Measurements from ENCODE around the gene ALKBH1. TPM values are rescaled to one million over a fixed set of nuclear protein-coding genes. Genes with fewer than 3 reads are reported as not detected.

ALKBH1 gene
- total and polyA plus RNA-seq, 2 donors (not counting 3 experiments of a cell fraction or from before 2014, with no cell fraction given), result 10.2 to 14.8 TPM

GRCh38 chr14:77674931-77675330, 32.9 kb downstream of the ALKBH1 start:
- no peak for FAIRE-seq
- POLR2A ChIA-PET, result no interaction called here
- no peak for DNase-seq (ENCODE audit: low read depth, low spot score)
- Histone ChIP-seq H2AFZ (ENCODE audit: low read depth, low read length) (no peak overlapping the region), H3K4me3 (replicated peaks in 1 of 3; ENCODE audit: insufficient read depth in 1 of 3, low read depth in 1 of 3, low read length in 3 of 3) (no peak overlapping the region), H3K9me1 (replicated peaks; ENCODE audit: control insufficient read depth, extremely low read depth, insufficient read depth, low read length) (no peaks in the 10 kb centered on the region), H3K79me2 (ENCODE audit: control insufficient read depth, insufficient read depth, low read length) (no peaks in the 10 kb centered on the region), H3K9ac (replicated peaks; ENCODE audit: extremely low read depth, insufficient read depth, low read length) (no peak overlapping the region), H3K27me3 (ENCODE audit: control insufficient read depth in 2 of 2, insufficient read depth in 2 of 2, low read length in 2 of 2) (no peaks in the 10 kb centered on the region), H4K20me1 (replicated peaks; ENCODE audit: control insufficient read depth, extremely low read depth, insufficient read depth, low read length) (no peaks in the 10 kb centered on the region), H3K4me1 (ENCODE audit: control insufficient read depth, extremely low read depth, insufficient read depth, low read length) (no peaks in the 10 kb centered on the region), H3K36me3 (ENCODE audit: control insufficient read depth in 2 of 2, extremely low read depth in 1 of 2, insufficient read depth in 2 of 2, low read length in 2 of 2) (peaks cover 11% of the 10 kb centered on the region in 2 experiments), H3K27ac (ENCODE audit: insufficient read depth, low read depth, low read length) (no peak overlapping the region), H3K4me2 (ENCODE audit: insufficient read depth, low read length) (no peak overlapping the region), H3K9me3 (replicated peaks; ENCODE audit: control insufficient read depth, insufficient read depth, low read length) (no peaks in the 10 kb centered on the region)
- dilution Hi-C loops (cut with MboI; ENCODE audit: extremely low pct_ligation_motif_present, low sequenced_read_pairs), result no loop called here
- TF ChIP-seq, protein P1, sequence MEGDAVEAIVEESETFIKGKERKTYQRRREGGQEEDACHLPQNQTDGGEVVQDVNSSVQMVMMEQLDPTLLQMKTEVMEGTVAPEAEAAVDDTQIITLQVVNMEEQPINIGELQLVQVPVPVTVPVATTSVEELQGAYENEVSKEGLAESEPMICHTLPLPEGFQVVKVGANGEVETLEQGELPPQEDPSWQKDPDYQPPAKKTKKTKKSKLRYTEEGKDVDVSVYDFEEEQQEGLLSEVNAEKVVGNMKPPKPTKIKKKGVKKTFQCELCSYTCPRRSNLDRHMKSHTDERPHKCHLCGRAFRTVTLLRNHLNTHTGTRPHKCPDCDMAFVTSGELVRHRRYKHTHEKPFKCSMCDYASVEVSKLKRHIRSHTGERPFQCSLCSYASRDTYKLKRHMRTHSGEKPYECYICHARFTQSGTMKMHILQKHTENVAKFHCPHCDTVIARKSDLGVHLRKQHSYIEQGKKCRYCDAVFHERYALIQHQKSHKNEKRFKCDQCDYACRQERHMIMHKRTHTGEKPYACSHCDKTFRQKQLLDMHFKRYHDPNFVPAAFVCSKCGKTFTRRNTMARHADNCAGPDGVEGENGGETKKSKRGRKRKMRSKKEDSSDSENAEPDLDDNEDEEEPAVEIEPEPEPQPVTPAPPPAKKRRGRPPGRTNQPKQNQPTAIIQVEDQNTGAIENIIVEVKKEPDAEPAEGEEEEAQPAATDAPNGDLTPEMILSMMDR (IDR thresholded peaks at IDR 0.05; ENCODE audit: extremely low read depth in 1 of 2, insufficient read depth in 1 of 2, low read depth in 1 of 2, low read length in 2 of 2), result no peak
- intact Hi-C loops (cut with micrococcal nuclease), result no loop called here
- BruUV-seq (replicated peaks), result no TSS peak
- CTCF ChIA-PET, result no interaction called here

GRCh38 chr14:77673193-77673592, 34.6 kb downstream of the ALKBH1 start:
- Histone ChIP-seq H3K4me1 (ENCODE audit: control insufficient read depth, extremely low read depth, insufficient read depth, low read length) (no peaks in the 10 kb centered on the region), H3K36me3 (ENCODE audit: control insufficient read depth in 2 of 2, extremely low read depth in 1 of 2, insufficient read depth in 2 of 2, low read length in 2 of 2) (peaks cover 9 to 11% of the 10 kb centered on the region in 2 experiments), H3K9ac (replicated peaks; ENCODE audit: extremely low read depth, insufficient read depth, low read length) (no peak overlapping the region), H3K27me3 (ENCODE audit: control insufficient read depth in 2 of 2, insufficient read depth in 2 of 2, low read length in 2 of 2) (no peaks in the 10 kb centered on the region), H4K20me1 (replicated peaks; ENCODE audit: control insufficient read depth, extremely low read depth, insufficient read depth, low read length) (no peaks in the 10 kb centered on the region), H3K9me1 (replicated peaks; ENCODE audit: control insufficient read depth, extremely low read depth, insufficient read depth, low read length) (no peaks in the 10 kb centered on the region), H3K79me2 (ENCODE audit: control insufficient read depth, insufficient read depth, low read length) (no peaks in the 10 kb centered on the region), H3K27ac (ENCODE audit: insufficient read depth, low read depth, low read length) (no peak overlapping the region), H3K4me2 (ENCODE audit: insufficient read depth, low read length) (no peak overlapping the region), H3K9me3 (replicated peaks; ENCODE audit: control insufficient read depth, insufficient read depth, low read length) (no peaks in the 10 kb centered on the region), H2AFZ (ENCODE audit: low read depth, low read length) (no peak overlapping the region), H3K4me3 (replicated peaks in 1 of 3; ENCODE audit: insufficient read depth in 1 of 3, low read depth in 1 of 3, low read length in 3 of 3) (no peak overlapping the region)
- FAIRE-seq (no peak), DNase-seq (ENCODE audit: low read depth, low spot score) (no peak)
- BruUV-seq (replicated peaks), result TSS peak; percentile 12
- intact Hi-C loops (cut with micrococcal nuclease) (no loop called here), dilution Hi-C loops (cut with MboI; ENCODE audit: extremely low pct_ligation_motif_present, low sequenced_read_pairs) (no loop called here)
- POLR2A ChIA-PET, result no interaction called here
- CTCF ChIA-PET, result no interaction called here
- TF ChIP-seq, protein P1 (IDR thresholded peaks at IDR 0.05; ENCODE audit: extremely low read depth in 1 of 2, insufficient read depth in 1 of 2, low read depth in 1 of 2, low read length in 2 of 2), result no peak

Measured in endothelial cell of umbilical vein (primary cell).